ENCODE measurements around the gene MED15.

The MED15 gene

GRCh38 chr22:20626811-20627210 is 119.4 kb downstream of the MED15 start:
- H3K4me3 ChIP-seq (ENCODE audit: low read depth, low read length) = no peak overlapping the region
- ChIA-PET POLR2A (no interaction called here), CTCF (no interaction called here)
- DNase-seq (ENCODE audit: low read depth, low spot score) = no peak
- TF ChIP-seq CTCF (IDR thresholded peaks at IDR 0.05; ENCODE audit: insufficient read depth, low read length, missing control alignments) = no peak

GRCh38 chr22:20627432-20627831 is 120.0 kb downstream of the MED15 start:
- ChIA-PET POLR2A (no interaction called here), CTCF (no interaction called here)
- DNase-seq (ENCODE audit: low read depth, low spot score) = no peak
- TF ChIP-seq CTCF (IDR thresholded peaks at IDR 0.05; ENCODE audit: insufficient read depth, low read length, missing control alignments) = no peak
- no peak overlapping the region for H3K4me3 ChIP-seq (ENCODE audit: low read depth, low read length)

GRCh38 chr22:20628081-20628939 is 120.9 kb downstream of the MED15 start:
- no peak for TF ChIP-seq CTCF (IDR thresholded peaks at IDR 0.05; ENCODE audit: insufficient read depth, low read length, missing control alignments)
- no peak overlapping the region for H3K4me3 ChIP-seq (ENCODE audit: low read depth, low read length)
- POLR2A ChIA-PET = no interaction called here
- CTCF ChIA-PET = interaction anchor here (1.3 to 1.7 kb wide), 2 partner anchors 22 to 25 kb away, joined by 3 to 5 read pairs; no protein-coding TSS in a partner anchor
- no peak for DNase-seq (ENCODE audit: low read depth, low spot score)

- POLR2A ChIA-PET = no interaction called here
- CTCF ChIA-PET = interaction anchor here (1.3 to 1.7 kb wide), 2 partner anchors 23 to 26 kb away, joined by 3 to 5 read pairs; no protein-coding TSS in a partner anchor
- no peak for DNase-seq (ENCODE audit: low read depth, low spot score)
- no peak overlapping the region for H3K4me3 ChIP-seq (ENCODE audit: low read depth, low read length)
- no peak for TF ChIP-seq CTCF (IDR thresholded peaks at IDR 0.05; ENCODE audit: insufficient read depth, low read length, missing control alignments)
These were observed 122.0 kb downstream of the MED15 start for GRCh38 chr22:20629401-20629800.

GRCh38 chr22:20630873-20631617 is 123.6 kb downstream of the MED15 start:
- TF ChIP-seq CTCF (IDR thresholded peaks at IDR 0.05; ENCODE audit: insufficient read depth, low read length, missing control alignments) = no peak
- ChIA-PET POLR2A (no interaction called here), CTCF (no interaction called here)
- H3K4me3 ChIP-seq (ENCODE audit: low read depth, low read length) = no peak overlapping the region
- no peak for DNase-seq (ENCODE audit: low read depth, low spot score)

- CTCF ChIA-PET = no interaction called here
- no peak for TF ChIP-seq CTCF (IDR thresholded peaks at IDR 0.05; ENCODE audit: insufficient read depth, low read length, missing control alignments)
- H3K4me3 ChIP-seq (ENCODE audit: low read depth, low read length) = no peak overlapping the region
- no peak for DNase-seq (ENCODE audit: low read depth, low spot score)
- POLR2A ChIA-PET = no interaction called here
These were observed 124.7 kb downstream of the MED15 start for GRCh38 chr22:20632082-20632481.
